GM18909 (cell line): ENCODE measurements around the gene TAF4B.
"Not testable (repeated sequence)": the region's sequence is repeated elsewhere in the genome, so short reads cannot be mapped to it uniquely, and the experiment has no call there.

Experiments
- ATAC-seq: cut with Tn5 transposase; IDR thresholded peaks from one replicate; pipeline ENCODE4 v1.9.1; 2021; ENCODE audit warnings: mild to moderate bottlenecking; ENCODE audit not compliant: unreplicated experiment, poor library complexity

The TAF4B gene

GRCh38 chr18:26301681-26302080, 75.4 kb downstream of the TAF4B start:
- ATAC-seq = no peak

- not testable (repeated sequence) for ATAC-seq
Observed at GRCh38 chr18:26303222-26303621, 77.0 kb downstream of the TAF4B start.

- ATAC-seq = no peak
Observed at GRCh38 chr18:26304511-26304910, 78.3 kb downstream of the TAF4B start.

- peak; percentile 77 for ATAC-seq
Observed at GRCh38 chr18:26307161-26307773, 81.0 kb downstream of the TAF4B start.

GRCh38 chr18:26309281-26309680, 83.0 kb downstream of the TAF4B start:
- no peak for ATAC-seq

- no peak for ATAC-seq
Observed at GRCh38 chr18:26312199-26312598, 86.0 kb downstream of the TAF4B start.

- no peak for ATAC-seq
Observed at GRCh38 chr18:26317398-26317797, 91.2 kb downstream of the TAF4B start.

GRCh38 chr18:26320686-26321085, 94.4 kb downstream of the TAF4B start:
- no peak for ATAC-seq

GRCh38 chr18:26322890-26323653, 96.8 kb downstream of the TAF4B start:
- no peak for ATAC-seq

- no peak for ATAC-seq
Observed at GRCh38 chr18:26325771-26326170, 99.5 kb downstream of the TAF4B start.

GRCh38 chr18:26327062-26327461, 100.8 kb downstream of the TAF4B start:
- no peak for ATAC-seq

- ATAC-seq = no peak
Observed at GRCh38 chr18:26332991-26333390, 106.7 kb downstream of the TAF4B start.

- no peak for ATAC-seq
Observed at GRCh38 chr18:26335156-26335555, 108.9 kb downstream of the TAF4B start.

- no peak for ATAC-seq
Observed at GRCh38 chr18:26335571-26336487, 109.6 kb downstream of the TAF4B start.

GRCh38 chr18:26336572-26336971, 110.3 kb downstream of the TAF4B start:
- ATAC-seq = no peak

GRCh38 chr18:26342646-26343045, 116.4 kb downstream of the TAF4B start:
- no peak for ATAC-seq

GRCh38 chr18:26350961-26351360, 124.7 kb downstream of the TAF4B start:
- ATAC-seq = no peak

- peak; percentile 74 for ATAC-seq
Observed at GRCh38 chr18:26356045-26356785, 130.0 kb downstream of the TAF4B start.

GRCh38 chr18:26357960-26358359, 131.7 kb downstream of the TAF4B start:
- ATAC-seq = no peak

- ATAC-seq = no peak
Observed at GRCh38 chr18:26362021-26362420, 135.8 kb downstream of the TAF4B start.
